Thoracic aorta (tissue), 2 donors: Measurements from ENCODE around the gene SPTAN1. TPM values are rescaled to one million over a fixed set of nuclear protein-coding genes. Genes with fewer than 3 reads are reported as not detected.

ENCODE experiments used
- ATAC-seq: fragments of 150-250 bp; one replicate; pipeline ENCODE4 v1.8.0; 2017; ENCODE audit warnings: low read depth; ENCODE audit not compliant: insufficient number of reproducible peaks, low FRiP score
- DNase-seq: peaks from one replicate; pipeline ENCODE4 v3.0.0-alpha.2; 2020; ENCODE audit warnings: low spot score
- H3K27ac ChIP-seq, 2 donors: fragments of 200-600 bp; sonication (generic); 1 replicate in 1 of 2; 2 replicates in 1 of 2; pipeline ENCODE4 v1.5.1; 2016; ENCODE audit warnings: mild to moderate bottlenecking in 2 of 2, moderate library complexity in 2 of 2
- H3K27me3 ChIP-seq: fragments of 200-600 bp; sonication (generic); replicated peaks from 2 replicates; pipeline ENCODE4 v1.6.0; 2016; ENCODE audit warnings: mild to moderate bottlenecking; ENCODE audit not compliant: insufficient read depth
- H3K36me3 ChIP-seq: fragments of 200-600 bp; sonication (generic); one replicate; pipeline ENCODE4 v1.5.1; 2016
- H3K4me1 ChIP-seq, 2 donors: fragments of 200-600 bp; sonication (generic); 1 replicate in 1 of 2; 2 replicates in 1 of 2; pipeline versions ENCODE4 v1.5.1 to v1.6.0; 2016; ENCODE audit warnings: low read depth in 2 of 2, mild to moderate bottlenecking in 1 of 2; ENCODE audit not compliant: control insufficient read depth in 1 of 2
- H3K4me3 ChIP-seq: fragments of 200-600 bp; sonication (generic); 2 replicates; pipeline ENCODE4 v1.5.1; 2016; ENCODE audit warnings: mild to moderate bottlenecking
- H3K9me3 ChIP-seq: fragments of 200-600 bp; sonication (generic); 2 replicates; pipeline ENCODE4 v1.5.1; 2016
- total RNA-seq, 2 donors: library from RNA; depleted of rRNA; stranded (reverse); fragments of >200 nt; gene quantifications; one replicate each; pipeline versions ENCODE4 v1.1.0 to v1.2.3, GENCODE V29; 2016
- TF ChIP-seq, protein P1 (sequence below): fragments of 200-600 bp; sonication (generic); IDR thresholded peaks from one replicate; pipeline ENCODE4 v1.5.1; 2019; ENCODE audit warnings: antibody characterized with exemption

The SPTAN1 gene
- total RNA-seq, 2 donors from 2014 or later = 324 to 348 TPM

DNA sequence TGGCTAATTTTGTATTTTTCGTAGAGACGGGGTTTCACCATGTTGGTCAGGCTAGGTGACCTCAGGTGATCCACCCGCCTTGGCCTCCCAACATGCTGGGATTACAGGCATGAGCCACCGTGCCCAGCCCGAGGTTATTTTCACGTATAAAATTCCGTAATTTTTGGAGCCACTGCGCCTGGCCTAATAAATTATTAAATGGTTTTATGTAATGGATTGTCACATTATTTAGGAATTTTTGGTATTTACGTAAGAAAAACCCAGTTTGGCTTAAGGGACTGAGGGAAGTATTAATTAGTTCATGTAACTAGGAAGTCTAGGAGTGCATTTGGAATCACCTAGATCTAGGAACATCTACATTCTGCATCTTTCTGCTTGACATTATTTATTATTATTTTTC is 39.6 kb upstream of the SPTAN1 start:
- peaks cover 34% of the 10 kb centered on the region for H3K36me3 ChIP-seq

DNA sequence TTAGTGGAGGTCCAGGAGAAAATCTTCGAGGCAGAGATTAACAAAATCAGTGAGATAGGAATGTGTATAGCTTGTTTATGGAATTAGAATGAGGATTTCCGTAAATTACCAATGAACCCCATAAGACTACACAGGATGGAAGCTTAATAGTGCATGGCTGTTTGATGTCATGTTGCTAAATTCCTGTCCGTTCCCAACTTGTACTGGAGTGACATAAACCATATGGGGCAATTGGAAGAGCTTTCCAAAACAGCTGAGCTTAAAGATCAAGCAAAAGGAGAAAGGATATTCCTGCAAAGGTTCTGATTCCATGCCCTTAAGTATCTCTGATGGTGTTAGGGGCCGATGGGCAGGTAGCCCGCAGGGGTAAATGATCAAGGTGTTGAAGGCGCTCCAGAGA is 30.4 kb upstream of the SPTAN1 start:
- Histone ChIP-seq H3K36me3 (peaks cover 39% of the 10 kb centered on the region), H3K4me3 (no peak overlapping the region), H3K9me3 (no peaks in the 10 kb centered on the region), H3K4me1 (no peaks in the 10 kb centered on the region), H3K27ac (no peak overlapping the region), H3K27me3 (no peaks in the 10 kb centered on the region)
- TF ChIP-seq, protein P1, sequence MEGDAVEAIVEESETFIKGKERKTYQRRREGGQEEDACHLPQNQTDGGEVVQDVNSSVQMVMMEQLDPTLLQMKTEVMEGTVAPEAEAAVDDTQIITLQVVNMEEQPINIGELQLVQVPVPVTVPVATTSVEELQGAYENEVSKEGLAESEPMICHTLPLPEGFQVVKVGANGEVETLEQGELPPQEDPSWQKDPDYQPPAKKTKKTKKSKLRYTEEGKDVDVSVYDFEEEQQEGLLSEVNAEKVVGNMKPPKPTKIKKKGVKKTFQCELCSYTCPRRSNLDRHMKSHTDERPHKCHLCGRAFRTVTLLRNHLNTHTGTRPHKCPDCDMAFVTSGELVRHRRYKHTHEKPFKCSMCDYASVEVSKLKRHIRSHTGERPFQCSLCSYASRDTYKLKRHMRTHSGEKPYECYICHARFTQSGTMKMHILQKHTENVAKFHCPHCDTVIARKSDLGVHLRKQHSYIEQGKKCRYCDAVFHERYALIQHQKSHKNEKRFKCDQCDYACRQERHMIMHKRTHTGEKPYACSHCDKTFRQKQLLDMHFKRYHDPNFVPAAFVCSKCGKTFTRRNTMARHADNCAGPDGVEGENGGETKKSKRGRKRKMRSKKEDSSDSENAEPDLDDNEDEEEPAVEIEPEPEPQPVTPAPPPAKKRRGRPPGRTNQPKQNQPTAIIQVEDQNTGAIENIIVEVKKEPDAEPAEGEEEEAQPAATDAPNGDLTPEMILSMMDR = no peak
- ATAC-seq (no peak), DNase-seq (no peak)

More for the DNA sequence above, 39.6 kb upstream of the SPTAN1 start:
- H3K27ac ChIP-seq = no peak overlapping the region
- H3K27me3 ChIP-seq = no peaks in the 10 kb centered on the region
- no peak overlapping the region for H3K4me3 ChIP-seq
- no peaks in the 10 kb centered on the region for H3K9me3 ChIP-seq
- TF ChIP-seq, protein P1 = no peak
- ATAC-seq (no peak), DNase-seq (no peak)
- H3K4me1 ChIP-seq = no peaks in the 10 kb centered on the region

DNA sequence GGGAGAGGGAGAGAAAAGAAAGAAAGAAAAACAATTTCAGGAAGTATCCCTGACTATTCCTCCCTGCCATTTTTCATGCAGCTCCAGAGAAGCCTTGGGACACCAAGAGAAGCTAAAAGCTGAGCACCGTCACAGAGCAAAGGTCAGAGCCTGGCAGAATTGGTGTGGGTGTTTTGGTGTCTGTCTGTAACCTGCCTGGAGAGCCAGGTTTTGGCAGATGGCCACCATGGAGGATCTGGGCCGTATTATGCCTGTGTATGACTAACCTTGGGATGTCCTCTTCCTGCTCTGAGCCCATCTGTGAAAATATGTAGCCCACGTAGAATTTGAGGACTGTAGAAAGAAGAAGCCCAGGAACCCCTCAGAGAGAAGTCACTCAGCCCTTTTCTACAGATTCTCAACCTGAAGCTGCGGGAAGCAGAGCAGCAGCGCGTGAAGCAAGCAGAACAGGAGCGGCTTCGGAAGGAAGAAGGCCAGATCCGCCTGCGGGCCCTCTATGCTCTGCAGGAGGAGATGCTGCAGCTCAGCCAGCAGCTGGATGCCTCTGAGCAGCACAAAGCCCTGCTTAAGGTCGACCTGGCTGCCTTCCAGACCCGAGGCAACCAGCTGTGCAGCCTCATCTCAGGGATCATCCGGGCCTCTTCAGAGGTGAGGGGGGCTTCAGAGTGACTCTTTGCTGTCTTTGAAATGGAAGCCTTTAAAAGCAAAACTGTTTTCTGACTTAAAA is 29.0 kb upstream of the SPTAN1 start:
- no peaks in the 10 kb centered on the region for H3K27me3 ChIP-seq
- DNase-seq (no peak), ATAC-seq (no peak)
- H3K36me3 ChIP-seq = peaks cover 48% of the 10 kb centered on the region
- H3K27ac ChIP-seq = no peak overlapping the region
- no peak overlapping the region for H3K4me3 ChIP-seq
- TF ChIP-seq, protein P1 = no peak
- no peaks in the 10 kb centered on the region for H3K4me1 ChIP-seq
- no peaks in the 10 kb centered on the region for H3K9me3 ChIP-seq

DNA sequence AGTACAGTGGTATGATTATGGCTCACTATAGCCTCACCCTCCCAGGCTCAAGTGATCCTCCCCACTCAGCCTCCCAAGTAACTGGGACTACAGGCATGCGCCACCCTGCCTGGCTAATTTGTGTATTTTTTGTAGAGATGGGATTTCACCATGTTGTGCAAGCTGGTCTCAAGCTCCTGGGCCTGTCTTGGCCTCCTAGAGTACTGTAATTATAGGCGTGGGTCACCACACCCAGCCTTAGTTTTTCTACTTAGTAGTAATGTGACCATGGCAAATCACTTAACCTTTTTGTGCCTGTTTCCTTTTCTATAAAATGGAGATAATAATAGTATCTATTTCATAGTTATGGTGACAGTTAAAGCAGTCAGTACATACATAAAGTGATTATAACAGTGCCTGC is 25.7 kb upstream of the SPTAN1 start:
- no peaks in the 10 kb centered on the region for H3K27me3 ChIP-seq
- H3K4me3 ChIP-seq = no peak overlapping the region
- H3K27ac ChIP-seq = no peak overlapping the region
- ATAC-seq (no peak), DNase-seq (no peak)
- peaks cover 74% of the 10 kb centered on the region for H3K36me3 ChIP-seq
- TF ChIP-seq, protein P1 = no peak
- H3K4me1 ChIP-seq = no peaks in the 10 kb centered on the region
- H3K9me3 ChIP-seq = no peaks in the 10 kb centered on the region

DNA sequence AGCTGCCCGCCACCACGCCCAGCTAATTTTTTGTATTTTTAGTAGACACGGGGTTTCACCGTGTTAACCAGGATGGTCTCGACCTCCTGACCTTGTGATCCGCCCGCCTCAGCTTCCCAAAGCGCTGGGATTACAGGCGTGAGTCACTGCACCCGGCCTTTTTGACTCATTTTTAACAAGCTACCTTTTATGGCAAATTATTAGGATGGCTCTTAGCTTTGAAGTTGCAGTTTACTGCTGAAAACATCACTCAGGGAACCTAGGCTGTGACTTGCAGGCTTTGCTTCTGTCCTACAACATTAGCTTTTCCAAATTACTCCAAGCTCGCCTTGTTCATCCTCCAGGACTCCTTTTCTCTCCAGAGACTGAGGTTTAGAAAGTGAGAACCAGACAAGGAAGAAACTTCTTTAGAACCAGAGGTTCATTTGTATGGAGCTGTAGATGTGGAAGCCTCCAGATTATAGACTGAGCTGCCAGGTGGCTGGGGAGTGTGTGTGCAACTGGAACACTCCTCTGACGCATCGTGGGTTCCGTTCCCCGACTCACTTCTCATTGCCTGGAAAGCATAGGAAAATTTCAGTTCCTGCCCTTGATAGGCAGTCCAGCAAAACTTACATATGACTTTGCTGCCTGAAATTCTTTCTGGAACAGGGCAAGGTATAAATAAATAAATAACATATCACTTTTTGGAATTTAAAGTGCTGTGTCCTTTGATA is 23.8 kb upstream of the SPTAN1 start:
- no peaks in the 10 kb centered on the region for H3K4me1 ChIP-seq

More for the DNA sequence above, 23.8 kb upstream of the SPTAN1 start:
- H3K27me3 ChIP-seq = no peaks in the 10 kb centered on the region
- TF ChIP-seq, protein P1 = no peak
- H3K36me3 ChIP-seq = peaks cover 68% of the 10 kb centered on the region
- no peak overlapping the region for H3K4me3 ChIP-seq
- ATAC-seq (no peak), DNase-seq (no peak)
- H3K27ac ChIP-seq = no peak overlapping the region
- no peaks in the 10 kb centered on the region for H3K9me3 ChIP-seq
